NCI-H1417 treated with DMSO at 0.1 percent for 48 hours (cell line): Measurements from ENCODE around the gene PPARD.
"Not testable (repeated sequence)": the region's sequence is repeated elsewhere in the genome, so short reads cannot be mapped to it uniquely, and the experiment has no call there.

Experiments
- DNase-seq: peaks from one replicate; lab custom pipeline; 2025; lab: John Stamatoyannopoulos, UW

The PPARD gene

DNA sequence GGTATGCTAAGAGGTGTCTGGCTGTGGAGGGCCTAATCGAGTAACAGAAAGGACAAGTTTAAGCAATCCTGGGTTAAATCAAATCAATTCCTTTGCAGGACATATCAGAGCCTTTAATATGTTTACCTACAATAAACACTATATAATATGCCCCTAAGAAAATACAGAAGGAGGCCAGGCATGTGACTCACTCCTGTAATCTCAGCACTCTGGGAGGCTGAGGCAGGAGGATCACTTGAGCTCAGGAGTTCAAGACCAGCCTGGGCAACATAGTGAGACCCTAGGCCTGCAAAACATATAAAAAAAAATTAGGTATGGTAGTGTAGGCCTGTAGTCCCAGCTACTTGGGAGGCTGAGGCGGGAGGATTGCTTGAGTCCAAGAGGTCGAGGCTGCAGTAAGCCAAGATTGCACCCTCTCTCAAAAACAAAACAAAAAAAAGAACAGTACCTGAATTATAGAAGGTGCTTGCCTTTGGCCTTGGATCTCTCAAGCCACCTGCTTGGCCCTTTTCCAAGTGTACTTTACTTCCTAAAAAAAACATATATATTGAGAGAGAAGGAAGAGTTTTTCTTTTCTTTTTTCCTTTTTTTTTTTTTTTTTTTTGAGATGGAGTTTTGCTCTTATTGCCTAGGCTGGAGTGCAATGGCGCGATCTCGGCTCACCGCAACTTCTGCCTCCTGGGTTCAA, 96.2 kb downstream of the PPARD start:
- DNase-seq = not testable (repeated sequence)

DNA sequence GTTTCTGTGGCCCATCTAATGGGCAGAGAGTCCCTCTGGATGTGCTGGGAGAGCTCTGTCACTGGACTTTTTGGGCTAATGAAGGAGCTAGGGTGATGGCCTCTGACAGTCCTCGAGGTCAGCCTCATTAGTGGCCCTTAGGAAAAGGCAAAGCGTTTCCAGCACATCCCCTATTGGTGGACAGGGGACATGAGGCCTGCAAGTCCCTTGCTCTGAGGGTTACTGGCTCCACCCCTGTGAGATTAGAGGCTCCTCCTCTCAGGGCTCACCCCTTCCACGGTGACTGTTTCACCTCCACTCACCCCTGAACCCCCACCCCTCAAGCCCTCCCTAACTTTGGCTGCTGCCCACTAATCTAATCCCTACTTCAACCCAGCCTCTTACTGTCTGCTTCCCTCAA, 97.0 kb downstream of the PPARD start:
- no peak for DNase-seq

DNA sequence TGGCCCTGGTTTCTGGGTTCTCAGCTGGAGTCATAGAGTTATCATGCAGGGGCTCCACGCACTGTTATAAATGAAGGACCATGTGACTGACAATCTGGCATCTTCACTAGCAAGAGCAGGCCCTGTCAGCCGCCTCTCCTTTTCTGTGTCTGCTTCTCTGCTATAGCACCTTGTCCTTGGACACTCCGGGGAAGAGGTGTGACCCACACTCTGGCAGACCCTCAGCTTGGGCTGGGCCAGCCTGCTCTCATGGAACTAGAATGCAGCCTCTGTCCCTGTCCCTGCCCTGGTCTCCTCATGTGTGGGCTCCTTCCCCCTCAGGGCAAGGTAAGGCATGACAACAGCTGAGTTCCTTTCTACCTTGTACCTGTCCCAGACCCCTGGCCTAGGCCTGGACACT, 98.8 kb downstream of the PPARD start:
- DNase-seq = no peak

DNA sequence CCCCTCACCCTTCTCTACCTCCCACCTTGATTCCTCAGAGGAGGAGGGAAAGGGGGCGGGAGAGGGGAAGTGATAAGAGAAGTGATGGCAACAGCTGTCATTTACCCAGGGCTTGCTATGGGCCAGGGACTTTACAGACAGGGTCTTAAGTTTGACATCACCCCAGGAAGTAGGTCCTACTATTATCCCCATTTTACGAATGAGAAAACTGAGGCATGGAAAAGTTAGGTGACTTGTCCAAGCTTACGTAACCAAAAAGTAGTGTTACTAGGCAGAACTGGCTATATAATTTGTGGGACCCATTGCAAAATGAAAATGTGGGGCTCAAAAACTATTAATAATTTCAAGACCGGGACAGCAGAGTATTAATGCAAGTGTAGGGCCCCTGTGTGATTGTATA, 99.3 kb downstream of the PPARD start:
- DNase-seq = no peak

DNA sequence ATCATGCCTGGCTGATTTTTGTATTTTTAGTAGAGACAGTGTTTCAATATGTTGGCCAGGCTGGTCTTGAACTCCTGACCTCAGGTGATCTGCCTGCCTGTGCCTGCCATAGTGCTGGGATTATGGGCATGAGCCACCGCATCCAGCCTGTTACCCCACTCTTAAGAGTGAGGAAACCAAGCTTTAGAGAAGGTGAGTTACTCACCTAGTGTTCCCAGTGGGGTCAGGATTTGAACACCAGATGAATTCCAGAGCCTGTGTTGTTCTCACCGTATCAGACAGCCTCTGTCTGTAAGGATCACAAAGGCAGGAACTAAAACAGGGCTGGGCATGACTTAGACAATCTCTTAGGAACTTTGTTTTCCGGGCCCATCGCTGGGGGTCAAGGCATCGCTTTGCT, 100.3 kb downstream of the PPARD start:
- no peak for DNase-seq

DNA sequence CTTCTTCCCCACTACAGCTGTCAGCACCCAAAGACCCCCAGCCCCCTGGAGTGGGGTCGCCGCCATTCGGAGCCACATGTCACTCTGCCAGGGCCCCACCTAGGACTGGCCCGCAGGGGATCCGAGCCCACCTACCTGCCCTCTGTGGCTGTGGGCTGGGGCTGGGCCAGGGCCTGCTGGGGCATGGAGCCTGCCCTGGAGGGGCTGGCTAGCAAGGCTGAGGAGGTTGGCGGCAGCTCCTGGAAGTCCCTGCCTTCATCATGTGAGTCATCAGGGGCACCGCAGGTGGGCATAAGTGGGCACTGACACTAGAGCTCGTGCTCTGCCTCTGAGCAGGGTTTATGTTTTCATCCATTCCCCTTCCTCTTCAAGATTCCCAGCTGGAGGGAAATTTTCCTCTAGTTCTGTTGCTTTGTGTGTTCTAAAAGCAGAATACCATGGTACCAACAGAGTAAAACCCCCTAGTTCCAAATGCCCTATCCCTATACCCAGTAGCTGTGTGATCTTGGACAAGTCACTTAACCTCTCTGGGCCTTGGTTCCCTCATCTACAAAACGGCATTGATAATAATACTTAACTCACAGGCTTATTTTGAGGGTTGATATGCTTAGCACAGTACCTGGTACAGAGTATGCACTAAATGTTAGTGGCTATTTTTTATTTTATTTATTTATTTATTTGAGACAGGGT, 101.1 kb downstream of the PPARD start:
- no peak for DNase-seq

DNA sequence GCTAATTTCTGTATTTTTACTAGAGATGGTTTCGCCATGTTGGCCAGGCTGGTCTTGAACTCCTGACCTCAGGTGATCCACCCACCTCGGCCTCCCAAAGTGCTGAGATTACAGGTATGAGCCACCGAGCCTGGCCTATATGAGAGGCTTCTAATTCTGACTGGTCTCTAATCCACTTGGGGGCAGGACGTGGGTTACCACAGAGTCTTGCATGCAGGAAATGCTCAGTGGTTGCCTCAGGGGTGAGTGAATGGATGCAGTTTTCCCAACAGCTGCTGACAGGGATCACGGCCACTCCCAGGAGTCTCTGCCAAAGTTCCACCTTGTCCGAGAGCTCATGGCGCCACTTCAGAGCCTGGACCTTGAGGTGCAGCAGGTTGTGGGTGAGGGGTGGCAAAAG, 103.3 kb downstream of the PPARD start:
- DNase-seq = no peak

DNA sequence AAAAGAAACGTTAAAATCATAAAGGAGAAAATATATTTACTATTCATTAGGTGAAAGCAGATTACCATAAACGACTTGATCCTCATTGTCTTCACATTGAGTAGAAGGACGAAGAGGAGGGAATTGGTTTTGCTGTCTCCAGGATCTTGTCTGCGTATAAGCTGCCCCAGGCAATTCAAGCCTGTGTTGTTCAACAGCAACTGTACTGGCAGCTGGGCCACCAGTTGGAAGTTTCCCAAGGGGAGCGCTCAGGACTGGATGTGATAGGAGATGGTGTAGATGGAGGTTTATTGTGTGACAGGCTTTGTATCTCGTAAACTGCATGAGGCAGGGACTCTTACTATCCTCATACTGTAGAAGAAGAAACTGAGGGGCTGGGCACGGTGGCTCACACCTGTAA, 105.8 kb downstream of the PPARD start:
- DNase-seq = no peak

DNA sequence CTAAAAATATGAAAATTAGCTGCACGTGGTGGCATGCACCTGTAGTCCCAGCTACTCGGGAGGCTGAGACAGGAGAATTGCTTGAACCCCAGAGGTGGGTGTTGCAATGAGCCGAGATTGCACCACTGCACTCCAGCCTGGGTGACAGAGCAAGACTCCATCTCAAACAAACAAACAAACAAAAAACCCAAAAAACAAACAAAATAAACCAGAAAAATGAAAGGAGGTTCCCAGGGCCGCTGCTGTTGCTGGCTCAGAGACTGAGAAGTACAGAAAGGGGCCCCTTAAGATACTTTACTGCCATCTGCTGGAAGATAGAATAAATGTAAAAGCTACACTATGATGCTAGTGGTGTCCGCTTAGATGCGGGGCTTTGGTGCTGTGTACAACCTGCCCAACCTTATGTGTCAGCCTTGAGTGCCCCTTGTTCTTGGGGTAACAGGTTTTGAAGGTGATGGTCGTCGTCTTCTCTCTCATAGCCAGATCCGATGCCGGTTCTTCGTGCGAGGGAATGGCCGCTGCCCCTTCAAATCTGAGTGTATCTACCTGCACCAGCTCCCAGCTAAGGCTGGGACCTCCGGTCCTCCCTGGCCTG, 107.0 kb downstream of the PPARD start:
- peak; percentile 1 for DNase-seq

DNA sequence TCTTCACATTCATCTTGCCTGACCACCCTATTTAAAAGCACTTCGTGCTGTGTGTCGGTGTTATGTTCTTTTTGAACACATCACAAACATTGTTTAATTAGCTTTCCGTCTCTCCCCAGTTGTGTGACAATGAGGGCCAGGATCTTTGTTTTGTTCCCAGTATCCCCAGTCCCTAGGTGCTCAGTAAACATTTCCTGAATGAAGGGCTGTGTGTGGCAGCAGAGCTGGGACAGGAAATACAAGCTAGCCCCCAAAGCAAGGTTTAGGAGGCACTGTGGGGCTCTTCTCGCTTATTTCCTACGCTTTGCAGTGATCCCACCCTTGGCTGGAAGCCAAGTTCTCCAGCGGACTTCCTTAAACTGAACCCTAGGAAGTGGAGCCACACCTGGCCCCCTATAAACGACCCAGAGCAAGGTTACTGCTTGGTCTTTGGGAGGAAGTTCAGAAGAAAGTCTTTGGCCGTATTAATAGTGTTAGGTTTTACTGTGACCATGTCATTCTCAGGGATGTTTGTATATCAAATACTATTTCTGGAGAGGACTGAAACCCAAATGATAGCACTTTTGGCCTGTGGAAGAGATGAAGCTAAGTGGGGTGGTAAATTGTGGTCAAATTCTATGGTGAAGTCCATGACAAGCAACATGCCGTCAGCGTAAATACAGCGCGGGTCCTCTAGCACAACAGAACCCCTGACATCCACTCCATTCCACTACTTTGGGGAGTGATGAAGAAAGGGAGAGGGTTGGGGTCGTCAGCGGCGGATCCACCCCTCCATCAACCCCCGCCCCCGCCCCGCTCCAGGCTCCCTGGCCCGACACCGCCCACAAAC, 109.2 kb downstream of the PPARD start:
- DNase-seq = no peak

DNA sequence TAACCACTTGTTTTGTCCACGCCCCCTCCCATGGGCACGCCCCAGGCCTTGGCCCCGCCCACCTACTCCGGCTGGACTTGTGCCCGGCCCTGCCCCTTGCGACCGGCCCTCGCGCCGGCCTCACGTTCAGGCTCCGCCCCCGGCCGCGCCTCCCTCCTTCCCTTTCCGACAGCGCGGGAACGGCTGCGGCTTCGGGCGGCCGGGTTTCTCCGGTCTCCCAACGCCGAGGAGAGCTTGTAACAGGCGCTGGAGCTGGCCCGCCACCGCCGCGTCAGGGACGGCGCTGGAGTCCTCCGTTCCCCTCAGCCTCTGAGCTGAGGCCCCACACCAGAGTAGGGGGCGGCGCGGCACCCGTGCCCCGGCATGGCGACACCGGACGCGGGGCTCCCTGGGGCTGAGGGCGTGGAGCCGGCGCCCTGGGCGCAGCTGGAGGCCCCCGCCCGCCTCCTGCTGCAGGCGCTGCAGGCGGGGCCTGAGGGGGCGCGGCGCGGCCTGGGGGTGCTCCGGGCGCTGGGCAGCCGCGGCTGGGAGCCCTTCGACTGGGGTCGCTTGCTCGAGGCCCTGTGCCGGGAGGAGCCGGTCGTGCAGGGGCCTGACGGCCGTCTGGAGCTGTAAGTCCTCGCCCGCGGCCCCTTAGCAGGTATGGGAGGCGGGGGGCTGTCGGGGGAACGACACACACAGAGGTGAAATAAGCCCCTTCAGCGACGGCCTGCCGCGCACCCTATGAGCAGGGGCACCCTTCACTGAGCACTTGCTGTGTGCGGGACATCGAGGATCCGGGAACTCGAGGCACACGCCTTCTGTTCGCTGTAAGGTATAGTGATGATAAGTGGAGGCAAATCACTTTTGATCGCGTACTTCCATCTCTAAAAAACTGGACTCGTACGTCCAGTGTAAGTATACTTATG, 110.1 kb downstream of the PPARD start, which contains the start of gene FANCE:
Gene FANCE, plus strand, starts transcription at position 156 of the 908 bp plus-strand sequence. Its CDS starts 208 bp downstream, at position 364.
- peak; percentile 54 for DNase-seq

DNA sequence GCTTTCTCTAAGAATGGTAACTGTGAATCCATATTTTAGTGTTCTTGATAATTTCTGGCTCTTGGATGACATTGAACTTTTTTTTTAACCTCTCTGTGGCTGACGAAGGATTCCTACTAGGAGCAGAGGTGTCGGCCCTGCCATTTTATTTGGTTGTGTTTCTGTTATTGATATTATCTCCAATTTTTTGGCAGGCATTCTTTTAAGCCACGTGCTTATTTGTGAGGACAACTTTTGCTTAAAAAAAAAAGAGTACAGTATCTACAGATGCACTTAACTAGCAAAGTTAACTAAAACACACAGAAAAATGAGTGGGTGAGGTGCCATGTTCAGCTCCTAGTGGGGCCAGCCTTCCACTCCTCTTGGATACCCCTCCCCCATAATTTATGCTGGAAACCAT, 110.9 kb downstream of the PPARD start:
- DNase-seq = no peak

DNA sequence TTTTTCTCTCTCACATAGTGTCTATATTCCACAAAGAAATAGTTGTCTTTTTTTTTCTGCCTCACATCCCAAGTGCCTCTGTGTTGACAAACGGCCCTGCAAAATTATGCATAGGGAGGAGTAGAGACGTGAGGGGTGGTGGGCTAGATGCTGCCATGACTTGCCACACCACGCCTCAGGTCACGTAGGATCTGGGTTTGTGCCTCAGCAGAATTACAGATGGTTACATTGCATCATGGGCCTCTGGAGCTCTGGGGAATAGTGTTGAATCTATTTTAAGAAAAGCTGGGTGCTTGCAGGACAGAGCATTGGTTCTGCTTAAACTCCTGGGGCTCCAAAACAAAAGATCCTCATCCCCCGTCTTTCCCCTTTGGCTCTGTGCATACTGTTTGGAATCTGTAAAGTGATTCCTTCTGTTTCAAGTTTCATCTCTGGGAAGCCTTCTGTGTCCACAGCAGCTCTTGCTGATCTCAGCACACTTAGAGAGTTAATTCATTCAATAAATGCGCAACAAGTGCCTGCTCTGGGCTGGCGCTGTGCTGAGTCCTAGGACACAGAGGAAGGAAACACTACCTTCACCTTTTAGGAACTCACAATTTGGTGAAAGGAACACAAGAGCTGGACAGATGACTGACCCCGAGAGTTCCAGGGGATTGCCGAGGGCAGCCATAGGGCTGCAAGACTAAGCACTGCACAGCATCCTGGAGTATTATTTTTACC, 112.2 kb downstream of the PPARD start:
- no peak for DNase-seq

DNA sequence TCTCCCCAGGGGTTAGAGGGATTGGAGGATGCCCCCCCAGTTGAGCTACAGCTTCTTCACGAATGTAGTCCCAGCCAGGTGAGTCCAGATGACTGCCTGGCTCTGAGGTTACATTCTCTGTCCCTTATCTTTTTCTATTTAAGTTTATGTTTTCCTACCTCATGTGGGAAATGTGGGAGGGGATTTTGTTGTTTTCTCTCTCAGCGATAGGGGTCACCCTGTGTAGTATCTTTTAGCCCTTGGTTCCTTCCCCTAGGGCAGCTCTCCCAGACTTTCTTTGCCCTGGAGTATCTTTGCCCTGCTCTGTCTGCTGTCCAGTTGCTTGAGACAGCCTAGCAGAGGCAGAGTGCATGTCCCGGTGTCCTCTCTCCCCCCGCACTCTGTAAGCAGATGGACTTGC, 115.5 kb downstream of the PPARD start:
- no peak for DNase-seq

DNA sequence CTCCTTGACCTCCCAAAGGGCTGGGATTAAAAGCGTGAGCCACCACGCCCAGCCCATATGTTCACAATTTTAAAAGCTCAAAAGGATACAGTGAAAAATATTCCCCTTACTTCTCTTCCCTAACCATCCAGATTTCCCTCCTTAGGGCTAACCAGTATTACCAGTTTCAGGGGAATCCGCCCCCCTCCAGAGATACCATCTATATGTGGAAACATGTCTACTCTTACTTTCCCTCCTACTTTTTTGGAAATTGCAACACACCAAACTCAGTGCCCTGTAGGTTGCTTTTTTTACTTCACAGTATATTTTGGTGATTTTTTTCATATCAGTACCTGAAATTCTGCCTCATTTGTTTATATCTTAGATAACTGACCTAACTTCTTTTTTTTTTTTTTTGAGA, 118.9 kb downstream of the PPARD start:
- DNase-seq = no peak

DNA sequence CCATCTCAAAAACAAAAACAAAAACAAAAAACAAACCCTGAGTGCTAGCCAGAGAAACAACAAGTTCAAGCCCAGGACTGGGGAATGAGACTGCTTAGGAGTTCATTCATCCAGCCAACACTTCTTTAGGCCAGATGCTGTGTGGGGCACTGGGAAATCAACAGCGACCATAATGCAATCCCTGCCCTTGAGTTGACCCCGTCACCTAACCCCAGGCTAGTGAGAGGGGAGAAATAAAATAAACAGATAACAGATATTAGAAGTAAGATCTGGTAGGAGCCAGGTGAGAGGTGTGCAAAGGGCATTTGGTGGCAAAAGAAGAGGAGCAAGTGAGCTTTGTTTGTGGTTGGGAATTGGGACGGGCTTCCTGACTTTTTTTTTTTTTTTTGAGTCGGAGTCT, 120.9 kb downstream of the PPARD start:
- DNase-seq = no peak

DNA sequence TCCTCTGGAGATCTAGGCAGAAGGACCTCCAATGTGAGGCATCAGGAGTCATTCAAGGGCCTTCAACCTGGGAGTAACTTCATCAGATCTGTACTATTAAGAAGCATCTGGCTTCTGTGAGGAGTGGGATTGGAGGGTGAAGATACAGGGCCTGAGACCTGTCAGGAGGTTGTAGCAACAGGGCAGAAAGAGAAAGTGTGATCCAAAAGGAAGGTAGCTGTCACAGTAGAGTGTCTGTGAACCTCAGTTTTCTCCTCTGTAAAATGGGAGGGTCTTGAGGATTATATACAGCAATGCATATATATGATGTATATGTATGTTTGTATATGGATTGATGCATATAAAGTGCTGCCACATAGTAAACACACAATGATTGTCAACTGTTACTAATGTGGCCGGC, 123.3 kb downstream of the PPARD start:
- DNase-seq = no peak

DNA sequence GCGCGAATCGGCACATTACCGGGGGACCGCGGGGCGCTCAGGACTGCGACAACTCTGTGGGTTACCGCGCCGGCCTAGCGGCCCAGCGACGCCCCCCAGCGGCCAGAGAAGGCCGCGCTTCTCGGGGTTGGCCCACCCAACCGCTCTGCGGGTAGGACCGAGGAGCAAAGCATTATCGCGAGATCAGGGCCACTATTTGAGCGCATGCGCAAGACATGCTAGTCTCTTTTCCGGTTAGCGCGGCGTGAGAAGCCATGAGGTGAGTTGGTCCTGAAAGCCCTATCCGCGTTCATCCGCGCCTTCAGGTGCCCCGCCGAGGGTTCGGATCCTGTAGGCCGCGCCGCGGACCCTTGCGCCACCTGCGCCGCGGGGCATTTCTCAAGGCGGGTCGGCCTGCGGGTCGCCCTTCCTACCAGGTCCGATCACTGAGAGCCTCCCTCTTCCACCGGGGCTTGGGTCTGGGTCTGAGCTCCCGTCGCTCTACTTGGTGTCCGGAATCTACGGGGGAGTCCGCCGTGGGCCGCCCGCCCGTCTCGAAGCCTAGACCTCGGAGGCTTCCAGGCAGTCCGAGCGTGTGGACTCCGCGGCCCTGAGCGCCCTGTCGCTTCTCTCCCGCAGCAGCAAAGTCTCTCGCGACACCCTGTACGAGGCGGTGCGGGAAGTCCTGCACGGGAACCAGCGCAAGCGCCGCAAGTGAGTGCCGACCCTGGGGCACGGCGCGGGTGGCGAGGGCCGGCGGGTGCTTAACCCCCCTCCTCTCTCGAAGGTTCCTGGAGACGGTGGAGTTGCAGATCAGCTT, 126.0 kb downstream of the PPARD start, which contains the start of gene RPL10A:
Gene RPL10A, plus strand, starts transcription at position 221 of the 799 bp plus-strand sequence. Its CDS starts 34 bp downstream, at position 255.
- peak; percentile 56 for DNase-seq

DNA sequence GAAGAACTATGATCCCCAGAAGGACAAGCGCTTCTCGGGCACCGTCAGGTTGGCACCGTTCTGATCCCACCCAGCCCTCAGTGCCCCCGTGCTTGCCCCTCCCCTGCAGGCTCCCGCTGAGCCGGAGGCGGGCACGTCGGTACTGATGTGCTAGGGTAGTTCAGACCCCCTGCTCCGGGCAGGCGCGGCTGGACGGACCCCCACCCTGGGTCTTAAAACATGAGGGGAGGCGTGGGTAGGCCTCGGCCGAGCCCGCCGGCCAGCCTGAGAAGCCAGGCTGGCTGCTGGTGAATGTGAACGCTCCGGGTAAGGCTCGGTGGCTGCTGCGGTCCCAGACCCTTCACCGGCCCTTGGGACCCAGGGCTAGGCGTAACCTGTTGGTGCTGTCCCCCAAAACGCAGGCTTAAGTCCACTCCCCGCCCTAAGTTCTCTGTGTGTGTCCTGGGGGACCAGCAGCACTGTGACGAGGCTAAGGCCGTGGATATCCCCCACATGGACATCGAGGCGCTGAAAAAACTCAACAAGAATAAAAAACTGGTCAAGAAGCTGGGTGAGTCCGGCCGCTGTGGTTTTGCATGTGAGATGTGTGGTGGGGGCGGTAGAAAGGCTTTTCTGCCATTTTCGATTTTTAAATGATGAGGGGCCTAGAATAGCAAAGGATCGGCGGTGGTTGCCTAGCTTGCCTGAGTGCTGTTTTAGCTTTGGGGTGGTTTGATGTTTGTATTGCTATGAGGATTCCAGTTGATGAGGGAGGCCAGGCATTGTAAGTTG, 126.8 kb downstream of the PPARD start:
- DNase-seq = no peak
